Fibroblast of skin of right biceps (primary cell): Measurements from ENCODE around the gene PLD4.
"Not testable (repeated sequence)": the region's sequence is repeated elsewhere in the genome, so short reads cannot be mapped to it uniquely, and the experiment has no call there.

ENCODE experiments used
- DNase-seq: peaks from one replicate; pipeline ENCODE4 v3.0.0-alpha.2; 2013

Gene PLD4

DNA sequence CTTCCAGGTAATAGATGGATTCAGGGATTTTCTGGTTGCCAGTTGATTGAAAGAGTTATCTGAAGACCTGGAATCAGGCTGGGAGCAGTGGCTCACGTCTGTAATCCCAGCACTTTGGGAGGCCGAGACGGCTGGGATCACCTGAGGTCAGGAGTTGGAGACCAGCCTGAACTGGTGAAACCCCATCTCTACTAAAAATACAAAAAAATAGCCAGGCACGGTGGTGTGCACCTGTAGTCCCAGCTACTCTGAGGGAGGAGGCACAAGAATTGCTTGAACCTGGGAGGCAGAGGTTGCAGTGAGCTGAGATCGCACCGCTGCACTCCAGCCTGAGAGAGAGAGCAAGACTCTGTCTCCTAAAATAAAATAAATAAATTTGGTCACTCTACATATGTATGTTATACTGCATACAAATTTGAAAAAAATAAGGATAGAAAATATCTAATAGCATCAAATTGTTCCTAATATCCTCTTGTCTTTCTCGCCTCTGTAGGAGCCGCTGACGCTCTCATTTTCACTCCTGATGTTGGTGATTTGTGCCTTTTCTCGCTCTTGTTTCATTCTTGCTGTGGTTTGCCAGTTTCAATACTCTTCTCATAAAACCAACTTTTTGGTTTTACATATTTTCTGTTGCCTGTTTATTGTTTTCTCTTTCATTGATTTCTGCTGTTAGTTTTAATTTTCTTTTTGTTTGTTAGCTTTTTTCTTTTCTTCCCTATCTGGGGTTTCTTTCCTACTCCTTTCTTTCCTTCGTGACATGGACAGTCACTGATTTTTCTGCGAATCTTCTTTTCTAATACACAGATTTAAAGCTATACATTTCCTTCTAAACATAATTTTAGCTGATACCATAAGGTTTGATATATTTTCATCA is 23.8 kb upstream of the PLD4 start:
- DNase-seq = no peak

DNA sequence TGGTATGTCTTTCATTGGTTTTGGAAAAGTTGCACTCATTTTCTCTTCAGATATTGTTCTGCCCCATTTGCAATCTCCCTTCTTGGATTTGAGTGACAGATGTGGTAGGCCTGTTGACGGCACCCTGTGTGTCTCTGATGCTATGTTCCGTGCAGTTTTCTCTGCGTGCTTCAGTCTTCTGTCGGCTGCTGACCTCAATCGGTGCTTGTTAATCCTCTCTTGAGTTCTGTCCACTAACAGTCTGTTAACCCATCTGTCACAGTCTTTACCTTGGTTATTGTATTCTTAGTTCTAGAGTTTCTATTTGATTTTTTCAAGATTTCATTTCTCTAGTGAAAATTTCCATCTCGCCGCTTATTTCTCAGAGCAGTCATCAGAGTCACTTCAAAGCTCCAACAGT is 20.7 kb upstream of the PLD4 start:
- DNase-seq = no peak

- not testable (repeated sequence) for DNase-seq
Measured at GRCh38 chr14:104904650-104905578, 19.8 kb upstream of the PLD4 start.

GRCh38 chr14:104905579-104905933 is 19.1 kb upstream of the PLD4 start:
- not testable (repeated sequence) for DNase-seq

DNA sequence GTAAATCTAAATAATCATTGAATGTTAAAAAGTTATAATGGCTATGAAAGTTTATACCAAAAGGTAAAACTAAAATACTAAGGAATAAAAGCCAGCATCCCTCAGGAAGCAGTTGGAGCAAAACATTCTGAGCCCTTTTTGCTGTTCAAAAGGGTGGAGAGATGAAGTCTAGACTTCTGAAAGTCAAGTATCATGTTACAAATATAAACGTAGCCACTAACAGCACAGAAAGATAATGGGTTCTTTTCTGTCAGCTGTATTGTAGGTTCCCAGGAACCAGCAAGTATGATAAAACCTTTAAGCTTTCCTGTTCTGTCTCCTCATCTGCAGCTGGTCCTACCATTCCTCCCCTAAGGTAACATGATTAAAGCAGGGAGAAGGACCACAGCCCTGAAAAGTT is 16.4 kb upstream of the PLD4 start:
- no peak for DNase-seq

DNA sequence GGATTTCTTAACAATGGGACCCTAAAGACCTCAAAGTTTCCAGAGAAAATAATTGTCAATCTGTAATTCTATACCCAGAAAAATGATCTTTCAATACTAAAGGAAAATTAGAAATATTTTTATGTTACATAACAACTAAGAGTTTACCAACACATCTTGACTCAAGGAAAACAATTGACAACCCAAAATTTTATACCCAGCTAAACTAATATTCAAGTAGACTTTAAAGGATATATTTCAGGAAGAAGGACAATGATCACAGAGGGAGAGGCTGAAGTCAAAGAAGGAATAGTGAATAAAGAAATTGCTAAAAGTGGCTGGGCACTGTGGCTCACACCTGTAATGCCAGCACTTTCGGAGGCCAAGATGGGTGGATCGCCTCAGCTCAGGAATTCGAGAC is 12.6 kb upstream of the PLD4 start:
- DNase-seq = no peak

GRCh38 chr14:104913435-104913834 is 11.2 kb upstream of the PLD4 start:
- DNase-seq = no peak

DNA sequence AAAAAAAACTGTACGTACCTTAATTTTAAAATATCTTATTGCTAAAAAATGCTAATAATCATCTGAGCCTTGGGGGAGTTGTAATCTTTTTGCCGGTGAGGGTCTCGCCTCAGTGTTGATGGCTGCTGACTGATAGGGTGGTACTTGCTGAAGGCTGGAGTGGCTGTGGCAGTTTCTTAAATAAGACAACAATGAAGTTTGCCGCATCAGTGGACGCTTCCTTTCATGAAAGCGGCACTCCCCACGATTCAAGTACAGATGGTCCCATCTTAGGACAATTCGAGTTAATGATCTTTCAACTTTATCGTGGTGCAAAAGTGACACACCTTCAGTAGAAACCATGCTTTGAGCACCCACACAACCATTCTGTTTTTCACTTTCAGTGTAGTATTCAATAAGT is 7.6 kb upstream of the PLD4 start:
- no peak for DNase-seq

DNA sequence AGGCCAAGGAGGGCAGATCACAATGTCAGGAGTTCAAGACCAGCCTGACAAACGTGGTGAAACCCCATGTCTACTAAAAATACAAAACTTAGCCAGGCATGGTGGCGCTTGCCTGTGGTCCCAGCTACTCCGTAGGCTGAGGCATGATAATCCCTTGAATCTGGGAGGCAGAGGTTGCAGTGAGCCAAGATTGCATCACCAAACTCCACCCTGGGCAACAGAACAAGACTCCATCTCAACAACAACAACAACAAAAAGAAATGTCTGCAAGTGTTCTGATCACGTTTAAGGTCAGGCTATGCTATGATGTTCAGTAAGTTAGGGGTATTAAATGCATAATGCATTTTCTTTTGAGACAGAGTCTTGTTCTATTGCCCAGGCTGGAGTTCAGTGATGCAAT is 6.7 kb upstream of the PLD4 start:
- no peak for DNase-seq

DNA sequence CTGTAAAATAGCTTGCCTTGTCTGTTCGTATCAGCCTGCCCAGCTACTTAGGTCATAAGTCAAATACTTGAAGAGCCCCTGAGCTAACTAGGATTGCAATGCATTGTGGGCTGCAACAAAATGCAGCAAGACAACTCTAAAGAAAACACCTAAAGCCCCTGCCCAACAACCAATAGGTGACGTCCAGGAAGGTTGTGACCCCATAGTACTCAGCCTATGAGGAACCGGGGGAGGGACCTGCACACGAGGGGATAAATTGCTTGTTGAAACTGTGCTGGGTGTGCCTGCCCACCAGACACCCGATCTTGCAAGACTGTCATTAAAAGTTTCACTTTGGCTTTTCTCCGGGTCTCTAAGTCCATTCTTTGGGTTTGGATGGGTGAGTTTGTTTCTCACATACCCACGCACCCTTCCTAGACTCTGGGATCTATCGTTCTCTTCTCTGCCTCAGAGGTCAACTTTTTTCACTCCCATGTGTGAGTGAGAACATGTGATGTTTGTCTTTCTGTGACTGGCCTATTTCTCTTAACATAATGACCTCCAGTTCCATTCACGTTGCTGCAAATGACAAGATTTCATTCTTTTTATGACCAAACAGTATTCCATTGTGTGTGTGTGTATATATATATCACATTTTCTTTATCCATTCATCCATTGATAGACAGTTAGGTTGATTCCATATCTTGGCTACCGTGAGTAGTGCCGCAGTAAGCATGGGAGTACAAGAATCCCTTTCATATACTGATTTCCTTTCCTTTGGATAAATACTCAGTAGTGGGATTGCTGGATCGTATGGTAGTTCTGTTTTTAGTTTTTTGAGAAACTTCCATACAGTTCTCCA is 5.3 kb upstream of the PLD4 start:
- not testable (repeated sequence) for DNase-seq

GRCh38 chr14:104919993-104920315 is 4.7 kb upstream of the PLD4 start:
- no peak for DNase-seq

GRCh38 chr14:104923640-104924420 is 849 bp upstream of the PLD4 start:
- no peak for DNase-seq

DNA sequence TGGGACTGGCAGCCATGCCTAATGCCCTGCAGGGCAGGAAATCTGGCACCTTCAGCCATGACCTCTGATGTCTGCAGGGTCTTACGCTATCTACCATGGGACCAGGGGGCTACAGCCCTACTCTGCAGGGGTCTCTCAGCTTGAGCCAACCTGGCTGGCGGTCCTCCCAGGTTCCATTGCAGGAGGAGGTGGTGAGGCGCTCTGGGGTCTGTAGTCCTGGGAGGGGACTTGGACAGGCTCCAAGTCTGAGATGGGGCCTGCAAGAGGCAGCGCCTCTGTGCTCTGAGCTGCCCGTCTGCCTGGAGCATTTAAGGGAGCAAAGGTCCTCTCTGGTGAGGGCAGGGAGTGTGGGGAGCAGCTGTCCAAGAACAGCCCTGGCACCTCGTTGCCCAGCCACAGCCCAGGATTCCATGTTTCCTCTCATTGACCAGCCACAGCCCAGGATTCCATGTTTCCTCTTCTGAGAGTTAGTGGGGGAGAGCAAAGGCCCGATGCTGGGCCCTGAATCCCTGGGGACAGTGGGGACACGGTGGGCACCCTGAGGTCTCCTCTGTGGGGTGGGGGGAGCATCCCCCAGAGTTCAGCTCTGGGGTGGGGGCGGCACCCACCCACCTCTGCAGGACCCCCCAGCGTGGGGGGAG is 655 bp downstream of the PLD4 start:
- no peak for DNase-seq

GRCh38 chr14:104925855-104926609 is 1.4 kb downstream of the PLD4 start:
- no peak for DNase-seq

GRCh38 chr14:104926619-104927431 is 2.1 kb downstream of the PLD4 start:
- no peak for DNase-seq

GRCh38 chr14:104927432-104927816 is 2.7 kb downstream of the PLD4 start:
- no peak for DNase-seq

GRCh38 chr14:104927901-104928300 is 3.2 kb downstream of the PLD4 start:
- DNase-seq = no peak

DNA sequence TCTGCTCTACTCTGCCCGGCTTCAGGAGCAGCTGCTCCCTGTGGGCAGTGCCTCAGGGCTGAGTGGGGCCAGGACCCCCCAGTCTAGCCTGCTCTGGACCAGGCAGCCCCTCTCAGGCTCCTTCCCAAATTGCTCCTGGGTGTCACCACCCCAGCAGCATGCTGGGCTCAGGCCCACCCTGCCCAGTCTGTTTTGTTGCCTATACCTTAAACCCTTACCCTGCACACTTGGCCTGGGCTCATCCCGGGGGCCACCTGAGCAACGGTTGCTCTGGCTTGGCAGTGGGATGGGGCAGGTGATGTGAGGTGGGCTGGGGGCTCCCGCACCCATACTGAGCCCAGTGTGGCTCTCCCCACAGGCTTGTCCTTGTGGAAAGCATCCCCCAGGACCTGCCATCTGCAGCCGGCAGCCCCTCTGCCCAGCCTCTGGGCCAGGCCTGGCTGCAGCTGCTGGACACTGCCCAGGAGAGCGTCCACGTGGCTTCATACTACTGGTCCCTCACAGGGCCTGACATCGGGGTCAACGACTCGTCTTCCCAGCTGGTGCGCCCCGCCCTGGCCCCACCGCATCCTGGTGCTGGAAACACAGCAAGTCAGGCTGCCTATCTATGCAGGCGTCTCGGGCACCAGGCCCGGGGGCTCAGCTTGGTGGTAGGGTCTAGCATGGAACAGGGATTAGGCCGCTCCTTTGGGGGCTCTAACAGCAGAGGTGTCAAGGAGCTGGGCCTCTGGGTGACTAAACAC is 3.9 kb downstream of the PLD4 start:
- no peak for DNase-seq
